Measurements from ENCODE around the gene CNTNAP2.

CNTNAP2 gene

DNA sequence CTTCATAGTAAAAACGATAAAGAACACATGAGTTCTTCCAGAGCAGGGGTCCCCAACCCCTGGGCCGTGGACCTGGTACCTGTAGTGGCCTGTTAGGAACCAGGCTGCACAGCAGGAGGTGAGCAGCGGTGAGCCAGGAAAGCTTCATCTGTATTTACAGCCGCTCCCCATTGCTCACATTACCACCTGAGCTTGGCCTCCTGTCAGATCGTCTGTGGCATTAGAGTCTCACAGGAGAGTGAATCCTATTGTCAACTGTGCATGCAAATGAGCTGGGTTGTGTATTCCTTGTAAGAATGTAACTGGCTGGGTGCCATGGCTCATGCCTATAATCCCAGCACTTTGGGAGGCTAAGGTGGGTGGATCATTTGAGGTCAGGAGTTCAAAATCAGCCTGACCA lies 229.5 kb downstream of the CNTNAP2 start:
- Histone ChIP-seq H3K27me3 (ENCODE audit: control insufficient read depth, insufficient read depth, low read length, poor library complexity, severe bottlenecking) (no peaks in the 10 kb centered on the region), H3K4me1 (ENCODE audit: control insufficient read depth, insufficient read depth, low read length) (no peaks in the 10 kb centered on the region), H3K36me3 (ENCODE audit: control insufficient read depth, insufficient read depth, low read length) (no peaks in the 10 kb centered on the region), H3K27ac (ENCODE audit: insufficient read depth, low read depth, low read length, poor library complexity, severe bottlenecking) (no peak overlapping the region), H3K4me3 (ENCODE audit: insufficient read depth, low read depth, low read length) (no peak overlapping the region), H3K9me3 (ENCODE audit: control insufficient read depth, low read length) (no peaks in the 10 kb centered on the region)
- 84 to 87% methylated on average over 5 of the region's 5 CpGs for WGBS, 2 experiments

GRCh38 chr7:146355216-146355615 lies 238.6 kb downstream of the CNTNAP2 start:
- Histone ChIP-seq H3K27ac (ENCODE audit: insufficient read depth, low read depth, low read length, poor library complexity, severe bottlenecking) (no peak overlapping the region), H3K4me3 (ENCODE audit: insufficient read depth, low read depth, low read length) (no peak overlapping the region), H3K36me3 (ENCODE audit: control insufficient read depth, insufficient read depth, low read length) (no peaks in the 10 kb centered on the region), H3K27me3 (ENCODE audit: control insufficient read depth, insufficient read depth, low read length, poor library complexity, severe bottlenecking) (no peaks in the 10 kb centered on the region), H3K4me1 (ENCODE audit: control insufficient read depth, insufficient read depth, low read length) (no peaks in the 10 kb centered on the region), H3K9me3 (ENCODE audit: control insufficient read depth, low read length) (no peaks in the 10 kb centered on the region)
- WGBS, 2 experiments: 92 to 100% methylated on average over 1 of the region's 1 CpG

DNA sequence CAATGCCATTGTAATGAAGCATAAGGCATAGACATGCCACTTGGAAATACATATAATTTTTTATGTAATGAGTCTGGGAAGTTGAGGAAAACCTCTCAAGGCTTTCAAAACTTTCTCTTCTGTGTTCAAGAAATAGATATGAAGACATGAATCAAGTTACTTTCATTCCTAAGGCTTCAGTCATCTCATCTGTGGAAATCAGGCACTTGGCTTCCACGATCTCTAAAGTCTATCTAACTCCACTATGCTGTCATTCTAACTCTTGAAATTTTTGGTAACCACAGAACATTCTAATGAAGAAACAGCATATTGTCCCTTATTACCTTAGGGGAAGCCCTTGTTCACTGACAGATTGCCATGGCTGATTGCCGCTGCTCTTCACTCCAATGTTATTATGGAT lies 242.6 kb downstream of the CNTNAP2 start:
- Histone ChIP-seq H3K4me3 (ENCODE audit: insufficient read depth, low read depth, low read length) (no peak overlapping the region), H3K36me3 (ENCODE audit: control insufficient read depth, insufficient read depth, low read length) (no peaks in the 10 kb centered on the region), H3K27me3 (ENCODE audit: control insufficient read depth, insufficient read depth, low read length, poor library complexity, severe bottlenecking) (no peaks in the 10 kb centered on the region), H3K9me3 (ENCODE audit: control insufficient read depth, low read length) (no peaks in the 10 kb centered on the region), H3K27ac (ENCODE audit: insufficient read depth, low read depth, low read length, poor library complexity, severe bottlenecking) (no peak overlapping the region), H3K4me1 (ENCODE audit: control insufficient read depth, insufficient read depth, low read length) (no peaks in the 10 kb centered on the region)
- WGBS, 2 experiments: 90 to 100% methylated on average over 1 to 2 of the region's 2 CpGs

DNA sequence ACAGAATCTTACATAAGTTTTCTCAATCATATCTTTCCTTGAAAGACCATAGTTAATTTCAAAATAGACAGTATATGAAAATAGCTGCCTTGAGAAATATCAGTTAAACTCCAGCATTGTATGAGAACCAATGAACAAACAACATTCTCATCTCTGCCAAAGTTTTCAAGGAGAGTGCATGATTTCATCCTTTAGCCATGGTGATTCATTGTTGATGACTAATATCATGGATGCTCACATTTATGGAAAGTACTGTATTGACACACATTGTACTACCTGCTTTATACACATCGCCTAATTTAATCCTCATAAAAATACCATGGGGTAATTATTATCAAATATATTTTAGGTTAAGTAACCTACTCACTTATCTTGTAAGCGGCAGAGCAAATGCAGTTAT lies 250.3 kb downstream of the CNTNAP2 start:
- WGBS, 2 experiments: no CpG with 5 or more reads among the region's 2 CpGs
- Histone ChIP-seq H3K27me3 (ENCODE audit: control insufficient read depth, insufficient read depth, low read length, poor library complexity, severe bottlenecking) (no peaks in the 10 kb centered on the region), H3K36me3 (ENCODE audit: control insufficient read depth, insufficient read depth, low read length) (no peaks in the 10 kb centered on the region), H3K4me1 (ENCODE audit: control insufficient read depth, insufficient read depth, low read length) (no peaks in the 10 kb centered on the region), H3K27ac (ENCODE audit: insufficient read depth, low read depth, low read length, poor library complexity, severe bottlenecking) (no peak overlapping the region), H3K9me3 (ENCODE audit: control insufficient read depth, low read length) (no peaks in the 10 kb centered on the region), H3K4me3 (ENCODE audit: insufficient read depth, low read depth, low read length) (no peak overlapping the region)

DNA sequence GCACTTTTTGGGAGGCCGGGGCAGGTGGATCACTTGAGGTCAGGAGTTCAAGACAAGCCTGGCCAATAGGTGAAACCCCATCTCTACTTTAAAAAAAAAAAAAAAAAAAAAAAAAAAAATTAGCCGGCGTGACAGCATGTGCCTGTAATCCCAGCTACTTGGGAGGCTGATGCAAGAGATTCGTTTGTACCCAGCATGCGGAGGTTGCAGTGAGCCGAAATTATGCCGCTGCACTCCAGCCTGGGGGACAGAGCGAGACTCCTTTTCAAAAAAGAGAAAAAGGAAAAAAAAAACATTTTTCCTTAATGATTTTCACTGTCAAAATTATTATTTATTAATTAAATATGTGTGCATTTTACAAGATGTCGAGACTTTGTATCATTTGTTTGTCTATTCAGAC lies 253.6 kb downstream of the CNTNAP2 start:
- Histone ChIP-seq H3K36me3 (ENCODE audit: control insufficient read depth, insufficient read depth, low read length) (no peaks in the 10 kb centered on the region), H3K9me3 (ENCODE audit: control insufficient read depth, low read length) (no peaks in the 10 kb centered on the region), H3K4me3 (ENCODE audit: insufficient read depth, low read depth, low read length) (no peak overlapping the region), H3K27ac (ENCODE audit: insufficient read depth, low read depth, low read length, poor library complexity, severe bottlenecking) (no peak overlapping the region), H3K27me3 (ENCODE audit: control insufficient read depth, insufficient read depth, low read length, poor library complexity, severe bottlenecking) (no peaks in the 10 kb centered on the region), H3K4me1 (ENCODE audit: control insufficient read depth, insufficient read depth, low read length) (no peaks in the 10 kb centered on the region)
- WGBS, 2 experiments: 89 to 92% methylated on average over 7 to 8 of the region's 9 CpGs

GRCh38 chr7:146375170-146375569 lies 258.6 kb downstream of the CNTNAP2 start:
- Histone ChIP-seq H3K36me3 (ENCODE audit: control insufficient read depth, insufficient read depth, low read length) (no peaks in the 10 kb centered on the region), H3K4me3 (ENCODE audit: insufficient read depth, low read depth, low read length) (no peak overlapping the region), H3K27ac (ENCODE audit: insufficient read depth, low read depth, low read length, poor library complexity, severe bottlenecking) (no peak overlapping the region), H3K9me3 (ENCODE audit: control insufficient read depth, low read length) (no peaks in the 10 kb centered on the region), H3K27me3 (ENCODE audit: control insufficient read depth, insufficient read depth, low read length, poor library complexity, severe bottlenecking) (no peaks in the 10 kb centered on the region), H3K4me1 (ENCODE audit: control insufficient read depth, insufficient read depth, low read length) (no peaks in the 10 kb centered on the region)
- WGBS, 2 experiments: 78 to 83% methylated on average over 2 of the region's 2 CpGs

DNA sequence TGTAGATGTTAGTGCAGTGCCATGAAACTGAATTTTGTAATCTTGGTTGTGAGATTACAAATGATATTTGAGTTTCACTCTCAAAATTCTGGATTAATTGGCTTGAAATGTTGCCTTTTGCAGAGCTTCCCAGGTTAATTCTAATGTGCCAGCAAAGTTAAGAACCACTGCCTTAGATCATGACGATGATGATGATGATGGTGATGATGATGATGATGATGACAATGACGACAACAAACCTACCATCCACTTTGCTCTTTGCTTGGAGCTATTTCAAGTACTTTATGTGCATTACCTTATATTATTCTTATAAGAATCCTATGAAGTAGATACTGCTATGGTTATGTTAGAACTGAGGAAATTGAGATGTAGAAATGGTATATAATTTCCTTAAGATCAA lies 261.6 kb downstream of the CNTNAP2 start:
- no peak overlapping the region for H3K27ac ChIP-seq (ENCODE audit: insufficient read depth, low read depth, low read length, poor library complexity, severe bottlenecking)
- H3K36me3 ChIP-seq (ENCODE audit: control insufficient read depth, insufficient read depth, low read length): no peaks in the 10 kb centered on the region
- no peaks in the 10 kb centered on the region for H3K9me3 ChIP-seq (ENCODE audit: control insufficient read depth, low read length)
- 71 to 92% methylated on average over 1 of the region's 2 CpGs for WGBS, 2 experiments
- no peaks in the 10 kb centered on the region for H3K4me1 ChIP-seq (ENCODE audit: control insufficient read depth, insufficient read depth, low read length)
- no peak overlapping the region for H3K4me3 ChIP-seq (ENCODE audit: insufficient read depth, low read depth, low read length)
- no peaks in the 10 kb centered on the region for H3K27me3 ChIP-seq (ENCODE audit: control insufficient read depth, insufficient read depth, low read length, poor library complexity, severe bottlenecking)

- Histone ChIP-seq H3K4me3 (ENCODE audit: insufficient read depth, low read depth, low read length) (no peak overlapping the region), H3K36me3 (ENCODE audit: control insufficient read depth, insufficient read depth, low read length) (no peaks in the 10 kb centered on the region), H3K27ac (ENCODE audit: insufficient read depth, low read depth, low read length, poor library complexity, severe bottlenecking) (no peak overlapping the region), H3K4me1 (ENCODE audit: control insufficient read depth, insufficient read depth, low read length) (no peaks in the 10 kb centered on the region), H3K27me3 (ENCODE audit: control insufficient read depth, insufficient read depth, low read length, poor library complexity, severe bottlenecking) (no peaks in the 10 kb centered on the region), H3K9me3 (ENCODE audit: control insufficient read depth, low read length) (no peaks in the 10 kb centered on the region)
- WGBS, 2 experiments: 81 to 100% methylated on average over 1 of the region's 1 CpG
These were observed 270.5 kb downstream of the CNTNAP2 start for GRCh38 chr7:146387140-146387539.

GRCh38 chr7:146388928-146389327 lies 272.3 kb downstream of the CNTNAP2 start:
- H3K4me3 ChIP-seq (ENCODE audit: insufficient read depth, low read depth, low read length): no peak overlapping the region
- 94 to 100% methylated on average over 2 of the region's 2 CpGs for WGBS, 2 experiments
- H3K27ac ChIP-seq (ENCODE audit: insufficient read depth, low read depth, low read length, poor library complexity, severe bottlenecking): no peak overlapping the region
- H3K27me3 ChIP-seq (ENCODE audit: control insufficient read depth, insufficient read depth, low read length, poor library complexity, severe bottlenecking): no peaks in the 10 kb centered on the region
- no peaks in the 10 kb centered on the region for H3K9me3 ChIP-seq (ENCODE audit: control insufficient read depth, low read length)
- H3K4me1 ChIP-seq (ENCODE audit: control insufficient read depth, insufficient read depth, low read length): no peaks in the 10 kb centered on the region
- no peaks in the 10 kb centered on the region for H3K36me3 ChIP-seq (ENCODE audit: control insufficient read depth, insufficient read depth, low read length)

DNA sequence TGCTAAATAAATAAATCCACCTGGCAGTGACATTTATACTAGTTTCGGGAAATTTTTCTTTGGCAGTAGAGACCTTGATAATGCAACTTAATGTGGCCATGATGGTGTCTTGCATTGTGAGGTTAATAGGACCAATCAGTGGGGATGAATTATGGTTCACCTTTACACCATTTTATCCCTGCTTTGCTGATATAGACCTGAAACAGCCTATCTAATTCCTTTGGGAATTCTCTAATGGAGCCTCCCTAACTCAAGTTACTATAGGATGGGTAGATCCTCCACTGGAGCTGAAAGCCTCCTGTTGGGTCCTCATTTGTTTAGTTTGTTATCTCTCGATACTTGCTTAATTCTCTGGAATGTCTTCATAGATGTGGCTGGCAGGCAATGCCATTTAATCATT lies 276.7 kb downstream of the CNTNAP2 start:
- WGBS, 2 experiments: 100% methylated on average over 2 of the region's 2 CpGs
- no peaks in the 10 kb centered on the region for H3K36me3 ChIP-seq (ENCODE audit: control insufficient read depth, insufficient read depth, low read length)
- H3K4me3 ChIP-seq (ENCODE audit: insufficient read depth, low read depth, low read length): no peak overlapping the region
- H3K9me3 ChIP-seq (ENCODE audit: control insufficient read depth, low read length): no peaks in the 10 kb centered on the region
- H3K4me1 ChIP-seq (ENCODE audit: control insufficient read depth, insufficient read depth, low read length): no peaks in the 10 kb centered on the region
- no peak overlapping the region for H3K27ac ChIP-seq (ENCODE audit: insufficient read depth, low read depth, low read length, poor library complexity, severe bottlenecking)
- H3K27me3 ChIP-seq (ENCODE audit: control insufficient read depth, insufficient read depth, low read length, poor library complexity, severe bottlenecking): no peaks in the 10 kb centered on the region

DNA sequence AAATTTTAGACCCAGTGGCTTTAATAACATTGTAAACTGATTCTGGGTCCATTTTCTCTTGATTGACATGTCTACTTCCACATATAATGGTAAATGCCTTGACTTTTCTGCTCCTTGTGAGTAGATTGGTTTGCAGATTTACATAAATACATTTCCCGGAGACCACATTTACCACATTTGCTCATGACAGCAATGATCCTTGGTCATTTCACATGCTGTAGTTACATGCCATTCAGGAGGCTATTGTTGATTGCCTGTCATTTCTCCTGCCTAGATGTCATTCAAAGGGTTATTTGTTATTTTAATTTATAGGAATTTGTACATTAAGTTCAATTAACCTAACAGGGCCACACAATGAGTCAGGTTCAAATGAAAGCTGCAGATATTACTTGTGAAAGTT lies 280.5 kb downstream of the CNTNAP2 start:
- Histone ChIP-seq H3K27ac (ENCODE audit: insufficient read depth, low read depth, low read length, poor library complexity, severe bottlenecking) (no peak overlapping the region), H3K4me1 (ENCODE audit: control insufficient read depth, insufficient read depth, low read length) (no peaks in the 10 kb centered on the region), H3K9me3 (ENCODE audit: control insufficient read depth, low read length) (no peaks in the 10 kb centered on the region), H3K4me3 (ENCODE audit: insufficient read depth, low read depth, low read length) (no peak overlapping the region), H3K36me3 (ENCODE audit: control insufficient read depth, insufficient read depth, low read length) (no peaks in the 10 kb centered on the region), H3K27me3 (ENCODE audit: control insufficient read depth, insufficient read depth, low read length, poor library complexity, severe bottlenecking) (no peaks in the 10 kb centered on the region)
- WGBS, 2 experiments: 80 to 95% methylated on average over 1 of the region's 1 CpG

All from ectodermal cell (in vitro differentiated cells).